Mesendoderm (in vitro differentiated cells): ENCODE results near the gene FCMR.

Experiments
- DNase-seq: peaks from one replicate; pipeline ENCODE4 v3.0.0; 2013
- H2AK5ac ChIP-seq: 2 replicates; pipeline ENCODE4 v1.6.1; 2013; ENCODE audit warnings: low read length, inconsistent platforms
- H2BK120ac ChIP-seq: 2 replicates; pipeline ENCODE4 v1.6.1; 2013; ENCODE audit warnings: low read depth, mild to moderate bottlenecking, low read length, moderate library complexity, mixed read lengths
- H2BK15ac ChIP-seq: replicated peaks from 2 replicates; pipeline ENCODE4 v1.6.1; 2013; ENCODE audit warnings: low read depth, mild to moderate bottlenecking, moderate library complexity
- H2BK5ac ChIP-seq: 2 replicates; pipeline ENCODE4 v1.6.1; 2013; ENCODE audit warnings: low read length, inconsistent platforms
- H3K18ac ChIP-seq: 2 replicates; pipeline ENCODE4 v1.6.1; 2013; ENCODE audit warnings: mild to moderate bottlenecking, low read length, mixed read lengths
- H3K23ac ChIP-seq: one replicate; pipeline ENCODE4 v1.6.1; 2013; ENCODE audit warnings: low read length
- H3K27ac ChIP-seq: 2 replicates; pipeline ENCODE4 v1.5.1; 2013; ENCODE audit warnings: low read depth, mild to moderate bottlenecking, inconsistent platforms, low read length, moderate library complexity
- H3K27me3 ChIP-seq: 2 replicates; pipeline ENCODE4 v1.6.1; 2013; ENCODE audit warnings: low read length, control low read depth, mild to moderate bottlenecking, inconsistent platforms; ENCODE audit not compliant: insufficient read depth, poor library complexity
- H3K36me3 ChIP-seq: 2 replicates; pipeline ENCODE4 v1.6.1; 2013; ENCODE audit warnings: low read length, inconsistent platforms; ENCODE audit not compliant: control insufficient read depth, insufficient read depth
- H3K4ac ChIP-seq: one replicate; pipeline ENCODE4 v1.6.1; 2013; ENCODE audit warnings: low read depth, mild to moderate bottlenecking, low read length, moderate library complexity
- H3K4me1 ChIP-seq: 2 replicates; pipeline ENCODE4 v1.6.1; 2013; ENCODE audit warnings: low read depth, low read length, inconsistent platforms; ENCODE audit not compliant: control insufficient read depth
- H3K4me2 ChIP-seq: 2 replicates; pipeline ENCODE4 v1.6.1; 2013; ENCODE audit warnings: low read length
- H3K4me3 ChIP-seq: 2 replicates; pipeline ENCODE4 v1.5.1; 2013; ENCODE audit warnings: mild to moderate bottlenecking, low read length
- H3K56ac ChIP-seq: one replicate; pipeline ENCODE4 v1.6.1; 2013; ENCODE audit warnings: low read length
- H3K79me1 ChIP-seq: 2 replicates; pipeline ENCODE4 v1.6.1; 2013; ENCODE audit warnings: low read length, inconsistent platforms
- H3K79me2 ChIP-seq: 2 replicates; pipeline ENCODE4 v1.6.1; 2013; ENCODE audit warnings: mild to moderate bottlenecking, low read length; ENCODE audit not compliant: control insufficient read depth, insufficient read depth
- H3K9ac ChIP-seq: 2 replicates; pipeline ENCODE4 v1.6.1; 2013; ENCODE audit warnings: low read length, inconsistent platforms
- H4K5ac ChIP-seq: one replicate; pipeline ENCODE4 v1.6.1; 2013; ENCODE audit warnings: low read length
- H4K8ac ChIP-seq: one replicate; pipeline ENCODE4 v1.6.1; 2013; ENCODE audit warnings: low read depth, mild to moderate bottlenecking, control low read depth, low read length, moderate library complexity
- WGBS: extraction: QIAGEN DNeasy Blood & Tissue Kit; methylation state at CpG from one replicate; pipeline ENCODE4 v1.1.7; 2013; ENCODE audit warnings: low lambda C conversion rate, missing lambda C conversion rate; ENCODE audit not compliant: insufficient coverage; ENCODE audit errors: extremely low coverage; 5-methylcytosine and 5-hydroxymethylcytosine counted together

FCMR gene

GRCh38 chr1:206958144-206958543 is 36.4 kb upstream of the FCMR start:
- Histone ChIP-seq H3K79me2 (no peaks in the 10 kb centered on the region), H3K79me1 (no peaks in the 10 kb centered on the region), H4K5ac (no peak overlapping the region), H4K8ac (no peak overlapping the region), H3K18ac (no peak overlapping the region), H3K36me3 (no peaks in the 10 kb centered on the region), H2BK15ac (no peak overlapping the region), H3K4me3 (no peak overlapping the region), H2BK120ac (no peak overlapping the region), H3K27me3 (no peaks in the 10 kb centered on the region), H3K4ac (no peak overlapping the region), H3K23ac (no peak overlapping the region), H2BK5ac (no peak overlapping the region), H3K4me2 (no peak overlapping the region), H3K56ac (no peak overlapping the region), H3K4me1 (no peaks in the 10 kb centered on the region), H3K9ac (no peak overlapping the region), H3K27ac (no peak overlapping the region), H2AK5ac (no peak overlapping the region)
- no peak for DNase-seq
- WGBS: no CpG with 5 or more reads among the region's 2 CpGs

GRCh38 chr1:206957639-206958038 is 35.9 kb upstream of the FCMR start:
- H2BK120ac ChIP-seq: no peak overlapping the region
- no peak overlapping the region for H2BK5ac ChIP-seq
- H3K4me1 ChIP-seq: no peaks in the 10 kb centered on the region
- H3K79me1 ChIP-seq: no peaks in the 10 kb centered on the region
- no peak overlapping the region for H3K9ac ChIP-seq
- H3K27me3 ChIP-seq: no peaks in the 10 kb centered on the region
- H3K27ac ChIP-seq: no peak overlapping the region
- no peaks in the 10 kb centered on the region for H3K36me3 ChIP-seq
- no peak overlapping the region for H2AK5ac ChIP-seq
- no peak overlapping the region for H2BK15ac ChIP-seq
- DNase-seq: no peak
- no CpG with 5 or more reads among the region's 5 CpGs for WGBS
- H3K18ac ChIP-seq: no peak overlapping the region
- no peak overlapping the region for H4K5ac ChIP-seq
- no peak overlapping the region for H3K4me3 ChIP-seq
- no peak overlapping the region for H4K8ac ChIP-seq
- no peak overlapping the region for H3K4ac ChIP-seq
- no peak overlapping the region for H3K23ac ChIP-seq
- H3K56ac ChIP-seq: no peak overlapping the region
- no peaks in the 10 kb centered on the region for H3K79me2 ChIP-seq
- no peak overlapping the region for H3K4me2 ChIP-seq

GRCh38 chr1:206955476-206956451 is 34.0 kb upstream of the FCMR start:
- no peaks in the 10 kb centered on the region for H3K27me3 ChIP-seq
- no CpG with 5 or more reads among the region's 11 CpGs for WGBS
- H3K27ac ChIP-seq: no peak overlapping the region
- H4K5ac ChIP-seq: no peak overlapping the region
- H3K79me1 ChIP-seq: no peaks in the 10 kb centered on the region
- peak; percentile 54 for DNase-seq
- H3K36me3 ChIP-seq: no peaks in the 10 kb centered on the region
- no peak overlapping the region for H2BK120ac ChIP-seq
- no peak overlapping the region for H3K4me3 ChIP-seq
- no peak overlapping the region for H2AK5ac ChIP-seq
- no peak overlapping the region for H3K4me2 ChIP-seq
- H2BK5ac ChIP-seq: no peak overlapping the region
- H4K8ac ChIP-seq: no peak overlapping the region
- no peak overlapping the region for H2BK15ac ChIP-seq
- H3K79me2 ChIP-seq: no peaks in the 10 kb centered on the region
- H3K4ac ChIP-seq: no peak overlapping the region
- H3K18ac ChIP-seq: no peak overlapping the region
- no peak overlapping the region for H3K9ac ChIP-seq
- no peak overlapping the region for H3K23ac ChIP-seq
- H3K56ac ChIP-seq: no peak overlapping the region
- no peaks in the 10 kb centered on the region for H3K4me1 ChIP-seq

GRCh38 chr1:206954459-206955342 is 33.0 kb upstream of the FCMR start:
- no peak overlapping the region for H4K5ac ChIP-seq
- H3K4ac ChIP-seq: no peak overlapping the region
- H3K4me1 ChIP-seq: no peaks in the 10 kb centered on the region
- H3K4me3 ChIP-seq: no peak overlapping the region
- no peak overlapping the region for H2BK120ac ChIP-seq
- no peaks in the 10 kb centered on the region for H3K79me1 ChIP-seq
- H3K9ac ChIP-seq: no peak overlapping the region
- H3K27me3 ChIP-seq: no peaks in the 10 kb centered on the region
- H2BK15ac ChIP-seq: no peak overlapping the region
- no peaks in the 10 kb centered on the region for H3K79me2 ChIP-seq
- WGBS: no CpG with 5 or more reads among the region's 10 CpGs
- DNase-seq: no peak
- H3K27ac ChIP-seq: no peak overlapping the region
- no peak overlapping the region for H3K23ac ChIP-seq
- no peak overlapping the region for H2AK5ac ChIP-seq
- no peaks in the 10 kb centered on the region for H3K36me3 ChIP-seq
- no peak overlapping the region for H3K56ac ChIP-seq
- H3K18ac ChIP-seq: no peak overlapping the region
- no peak overlapping the region for H4K8ac ChIP-seq
- no peak overlapping the region for H2BK5ac ChIP-seq
- H3K4me2 ChIP-seq: no peak overlapping the region

GRCh38 chr1:206953626-206954025 is 31.9 kb upstream of the FCMR start:
- no peak overlapping the region for H4K8ac ChIP-seq
- H3K4me1 ChIP-seq: no peaks in the 10 kb centered on the region
- H2BK120ac ChIP-seq: no peak overlapping the region
- no peak overlapping the region for H3K4ac ChIP-seq
- no peaks in the 10 kb centered on the region for H3K79me1 ChIP-seq
- no peaks in the 10 kb centered on the region for H3K36me3 ChIP-seq
- H3K27me3 ChIP-seq: no peaks in the 10 kb centered on the region
- no peak overlapping the region for H2BK5ac ChIP-seq
- H3K9ac ChIP-seq: no peak overlapping the region
- no peak overlapping the region for H3K27ac ChIP-seq
- no peak overlapping the region for H4K5ac ChIP-seq
- H3K18ac ChIP-seq: no peak overlapping the region
- no CpG with 5 or more reads among the region's 2 CpGs for WGBS
- no peak for DNase-seq
- H3K79me2 ChIP-seq: no peaks in the 10 kb centered on the region
- no peak overlapping the region for H3K4me2 ChIP-seq
- H2AK5ac ChIP-seq: no peak overlapping the region
- no peak overlapping the region for H2BK15ac ChIP-seq
- no peak overlapping the region for H3K4me3 ChIP-seq
- no peak overlapping the region for H3K23ac ChIP-seq
- H3K56ac ChIP-seq: no peak overlapping the region
